Activated CD8-positive, alpha-beta memory T cell treated with anti-CD3 and anti-CD28 coated beads, Interleukin-2, amount 50 U/mL, for 48 hours (primary cell): ENCODE measurements around the gene DGCR2.
"Not testable (repeated sequence)": the region's sequence is repeated elsewhere in the genome, so short reads cannot be mapped to it uniquely, and the experiment has no call there.

Experiments
- DNase-seq: peaks from one replicate; pipeline ENCODE4 v3.0.0-alpha.2; 2020

DGCR2 gene

GRCh38 chr22:19039796-19040280 lies 82.4 kb downstream of the DGCR2 start:
- no peak for DNase-seq

GRCh38 chr22:19039448-19039780 lies 82.8 kb downstream of the DGCR2 start:
- no peak for DNase-seq

- no peak for DNase-seq
These were observed 83.3 kb downstream of the DGCR2 start for GRCh38 chr22:19038728-19039447.

GRCh38 chr22:19038164-19038546 lies 84.1 kb downstream of the DGCR2 start:
- DNase-seq, result no peak

GRCh38 chr22:19037282-19038163 lies 84.7 kb downstream of the DGCR2 start:
- no peak for DNase-seq

- DNase-seq, result peak; percentile 48
These were observed 85.5 kb downstream of the DGCR2 start for GRCh38 chr22:19036523-19037273.

- DNase-seq, result no peak
These were observed 86.0 kb downstream of the DGCR2 start for GRCh38 chr22:19036229-19036522.

- peak; percentile 50 for DNase-seq
These were observed 86.6 kb downstream of the DGCR2 start for GRCh38 chr22:19035474-19036228.

- DNase-seq, result not testable (repeated sequence)
These were observed 87.1 kb downstream of the DGCR2 start for GRCh38 chr22:19035126-19035473.

GRCh38 chr22:19034724-19035120 lies 87.5 kb downstream of the DGCR2 start:
- peak; percentile 13 for DNase-seq

- not testable (repeated sequence) for DNase-seq
These were observed 88.0 kb downstream of the DGCR2 start for GRCh38 chr22:19034031-19034723.

GRCh38 chr22:19033568-19033905 lies 88.7 kb downstream of the DGCR2 start:
- DNase-seq, result not testable (repeated sequence)

- DNase-seq, result not testable (repeated sequence)
These were observed 89.2 kb downstream of the DGCR2 start for GRCh38 chr22:19032898-19033567.

GRCh38 chr22:19032156-19032785 lies 89.9 kb downstream of the DGCR2 start:
- DNase-seq, result not testable (repeated sequence)

- DNase-seq, result not testable (repeated sequence)
These were observed 91.3 kb downstream of the DGCR2 start for GRCh38 chr22:19030889-19031252.

GRCh38 chr22:19030226-19030888 lies 91.9 kb downstream of the DGCR2 start:
- DNase-seq, result not testable (repeated sequence)

- DNase-seq, result not testable (repeated sequence)
These were observed 92.8 kb downstream of the DGCR2 start for GRCh38 chr22:19029113-19030103.

- DNase-seq, result not testable (repeated sequence)
These were observed 94.2 kb downstream of the DGCR2 start for GRCh38 chr22:19028060-19028455.

GRCh38 chr22:19027371-19028059 lies 94.7 kb downstream of the DGCR2 start:
- not testable (repeated sequence) for DNase-seq
